ENCODE measurements around the gene APBA1. TPM values are rescaled to one million over a fixed set of nuclear protein-coding genes. Genes with fewer than 3 reads are reported as not detected.

APBA1 gene
- total RNA-seq, 1 donor from 2014 or later, result 5.9 TPM

DNA sequence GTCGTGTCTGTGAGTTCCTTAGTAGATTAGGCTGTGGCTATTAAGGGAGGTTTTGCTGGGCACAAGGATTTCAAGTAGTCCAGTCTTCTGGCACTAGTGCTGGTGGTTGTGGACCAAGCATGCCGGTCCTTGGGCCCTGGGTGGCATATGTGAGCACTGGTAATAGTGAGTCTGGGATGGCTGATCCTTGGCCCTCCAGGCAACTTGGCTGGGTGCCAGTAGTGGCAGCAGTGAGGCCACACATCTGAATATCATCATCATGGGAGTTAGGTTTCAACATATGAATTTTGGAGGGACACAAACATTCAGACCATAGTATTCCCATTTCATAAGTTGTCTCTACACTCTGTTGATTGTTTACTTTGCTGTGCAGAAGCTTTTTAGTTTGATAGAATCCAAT lies 25.3 kb upstream of the APBA1 start:
- DNase-seq (ENCODE audit: low read depth), result no peak
- no peaks in the 10 kb centered on the region for H3K36me3 ChIP-seq (ENCODE audit: insufficient read depth, low read length)
- H3K9ac ChIP-seq (ENCODE audit: low read length), result no peak overlapping the region
- no peaks in the 10 kb centered on the region for H3K9me3 ChIP-seq (ENCODE audit: insufficient read depth, low read depth, low read length)
- H3K27me3 Mint-ChIP-seq (ENCODE audit: low read depth, unreplicated experiment), result no peaks in the 10 kb centered on the region
- no peak overlapping the region for H3K4me3 Mint-ChIP-seq (ENCODE audit: unreplicated experiment)
- no peak for FAIRE-seq
- peaks cover 29% of the 10 kb centered on the region for H3K9me3 Mint-ChIP-seq (ENCODE audit: unreplicated experiment)
- no peak for TF ChIP-seq EZH2 (IDR thresholded peaks at IDR 0.05; ENCODE audit: insufficient read depth, low read length)
- TF ChIP-seq CTCF (IDR thresholded peaks at IDR 0.05; ENCODE audit: insufficient read depth, low read depth, low read length), result no peak
- no peaks in the 10 kb centered on the region for H4K20me1 ChIP-seq (ENCODE audit: insufficient read depth, low read length)
- no peaks in the 10 kb centered on the region for H3K79me2 ChIP-seq (ENCODE audit: insufficient read depth, low read length)
- no peak overlapping the region for H3K27ac ChIP-seq (ENCODE audit: low read depth, low read length)
- no peak overlapping the region for H3K27ac Mint-ChIP-seq (ENCODE audit: unreplicated experiment)
- no peak overlapping the region for H2AFZ ChIP-seq (ENCODE audit: low read depth, low read length)
- no peak overlapping the region for H3K4me2 ChIP-seq (ENCODE audit: low read length)
- no peaks in the 10 kb centered on the region for H3K4me1 ChIP-seq (ENCODE audit: insufficient read depth, low read length)
- H3K36me3 Mint-ChIP-seq (ENCODE audit: low read depth, unreplicated experiment), result peaks cover 7% of the 10 kb centered on the region
- H3K4me1 Mint-ChIP-seq (ENCODE audit: low read depth, unreplicated experiment), result no peaks in the 10 kb centered on the region
- H3K27me3 ChIP-seq (ENCODE audit: insufficient read depth, low read length), result no peaks in the 10 kb centered on the region
- no peak overlapping the region for H3K4me3 ChIP-seq (ENCODE audit: insufficient read depth, low read depth, low read length)

- Histone ChIP-seq H3K9ac (ENCODE audit: low read length) (no peak overlapping the region), H3K27ac (ENCODE audit: low read depth, low read length) (no peak overlapping the region), H3K79me2 (ENCODE audit: insufficient read depth, low read length) (no peaks in the 10 kb centered on the region), H3K4me1 (ENCODE audit: insufficient read depth, low read length) (no peaks in the 10 kb centered on the region), H3K27me3 (ENCODE audit: insufficient read depth, low read length) (no peaks in the 10 kb centered on the region), H3K4me3 (ENCODE audit: insufficient read depth, low read depth, low read length) (no peak overlapping the region), H3K36me3 (ENCODE audit: insufficient read depth, low read length) (no peaks in the 10 kb centered on the region), H4K20me1 (ENCODE audit: insufficient read depth, low read length) (no peaks in the 10 kb centered on the region), H3K4me2 (ENCODE audit: low read length) (no peak overlapping the region), H3K9me3 (ENCODE audit: insufficient read depth, low read depth, low read length) (no peaks in the 10 kb centered on the region), H2AFZ (ENCODE audit: low read depth, low read length) (no peak overlapping the region)
- DNase-seq (ENCODE audit: low read depth) (no peak), FAIRE-seq (no peak)
- TF ChIP-seq EZH2 (IDR thresholded peaks at IDR 0.05; ENCODE audit: insufficient read depth, low read length) (no peak), CTCF (IDR thresholded peaks at IDR 0.05; ENCODE audit: insufficient read depth, low read depth, low read length) (no peak)
- H3K36me3 Mint-ChIP-seq (ENCODE audit: low read depth, unreplicated experiment), result peaks cover 7% of the 10 kb centered on the region
- H3K27me3 Mint-ChIP-seq (ENCODE audit: low read depth, unreplicated experiment), result no peaks in the 10 kb centered on the region
- no peak overlapping the region for H3K4me3 Mint-ChIP-seq (ENCODE audit: unreplicated experiment)
- no peak overlapping the region for H3K27ac Mint-ChIP-seq (ENCODE audit: unreplicated experiment)
- H3K9me3 Mint-ChIP-seq (ENCODE audit: unreplicated experiment), result peaks cover 27% of the 10 kb centered on the region
- no peaks in the 10 kb centered on the region for H3K4me1 Mint-ChIP-seq (ENCODE audit: low read depth, unreplicated experiment)
Measured at GRCh38 chr9:69696802-69697201, 24.6 kb upstream of the APBA1 start.

DNA sequence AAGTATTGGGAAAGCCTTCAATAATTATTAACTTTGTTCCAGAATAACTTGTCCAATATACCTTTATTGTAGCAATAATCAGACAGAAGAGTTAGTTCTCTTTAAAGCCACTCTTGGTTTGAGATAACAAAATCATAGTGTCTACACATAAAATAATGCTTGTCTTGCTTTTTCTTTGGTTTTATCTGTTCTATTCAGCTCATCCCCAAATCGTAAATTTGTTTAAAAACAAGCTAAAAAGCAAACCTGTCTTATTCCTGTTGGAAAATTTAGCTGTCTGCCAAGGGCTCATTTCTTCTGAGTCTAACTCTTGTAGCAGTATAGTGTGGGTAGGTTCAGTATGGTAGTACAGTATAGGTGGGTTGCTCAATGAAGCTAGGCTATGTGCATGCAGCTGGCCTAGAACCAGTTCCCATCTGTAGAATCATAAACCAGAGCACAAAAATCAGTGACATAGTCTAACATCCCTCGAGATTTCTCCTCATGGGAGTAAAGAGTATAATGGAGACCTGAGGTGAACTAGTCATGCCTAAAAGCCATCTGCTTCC lies 17.9 kb upstream of the APBA1 start:
- H2AFZ ChIP-seq (ENCODE audit: low read depth, low read length), result no peak overlapping the region
- H3K27me3 ChIP-seq (ENCODE audit: insufficient read depth, low read length), result no peaks in the 10 kb centered on the region
- H3K9ac ChIP-seq (ENCODE audit: low read length), result no peak overlapping the region
- no peaks in the 10 kb centered on the region for H3K9me3 ChIP-seq (ENCODE audit: insufficient read depth, low read depth, low read length)
- H3K79me2 ChIP-seq (ENCODE audit: insufficient read depth, low read length), result no peaks in the 10 kb centered on the region
- no peak for TF ChIP-seq CTCF (IDR thresholded peaks at IDR 0.05; ENCODE audit: insufficient read depth, low read depth, low read length)
- TF ChIP-seq EZH2 (IDR thresholded peaks at IDR 0.05; ENCODE audit: insufficient read depth, low read length), result no peak
- DNase-seq (ENCODE audit: low read depth) (no peak), FAIRE-seq (no peak)
- H3K36me3 Mint-ChIP-seq (ENCODE audit: low read depth, unreplicated experiment), result no peaks in the 10 kb centered on the region
- H3K4me1 ChIP-seq (ENCODE audit: insufficient read depth, low read length), result no peaks in the 10 kb centered on the region
- H4K20me1 ChIP-seq (ENCODE audit: insufficient read depth, low read length), result no peaks in the 10 kb centered on the region
- H3K4me3 ChIP-seq (ENCODE audit: insufficient read depth, low read depth, low read length), result no peak overlapping the region
- H3K27ac Mint-ChIP-seq (ENCODE audit: unreplicated experiment), result no peak overlapping the region
- peaks cover 8% of the 10 kb centered on the region for H3K9me3 Mint-ChIP-seq (ENCODE audit: unreplicated experiment)
- H3K36me3 ChIP-seq (ENCODE audit: insufficient read depth, low read length), result no peaks in the 10 kb centered on the region
- H3K27me3 Mint-ChIP-seq (ENCODE audit: low read depth, unreplicated experiment), result no peaks in the 10 kb centered on the region
- no peak overlapping the region for H3K4me2 ChIP-seq (ENCODE audit: low read length)
- H3K27ac ChIP-seq (ENCODE audit: low read depth, low read length), result no peak overlapping the region
- no peaks in the 10 kb centered on the region for H3K4me1 Mint-ChIP-seq (ENCODE audit: low read depth, unreplicated experiment)
- H3K4me3 Mint-ChIP-seq (ENCODE audit: unreplicated experiment), result no peak overlapping the region

Data from astrocyte (in vitro differentiated cells and primary cell).